ENCODE measurements around the gene QRFP. TPM values are rescaled to one million over a fixed set of nuclear protein-coding genes. Genes with fewer than 3 reads are reported as not detected.
"Not testable (repeated sequence)": the region's sequence is repeated elsewhere in the genome, so short reads cannot be mapped to it uniquely, and the experiment has no call there.

The QRFP gene
- total RNA-seq, 2 donors from 2014 or later: not detected

- H3K4me1 Mint-ChIP-seq (ENCODE audit: low read depth): no peaks in the 10 kb centered on the region
- no peaks in the 10 kb centered on the region for H3K27me3 Mint-ChIP-seq (ENCODE audit: low read depth)
- no peak overlapping the region for H3K4me3 Mint-ChIP-seq
- peaks cover 0 to 1% of the 10 kb centered on the region in 2 donors for H3K36me3 Mint-ChIP-seq (ENCODE audit: insufficient read depth in 2 of 2)
- DNase-seq: no peak
- H3K27ac Mint-ChIP-seq: no peak overlapping the region
- no peaks in the 10 kb centered on the region for H3K9me3 Mint-ChIP-seq
- ATAC-seq (replicated peaks in 1 of 2): no peak
Measured at GRCh38 chr9:130854835-130855234, 41.8 kb downstream of the QRFP start.

- Mint-ChIP-seq H3K36me3 (ENCODE audit: insufficient read depth in 2 of 2) (peaks cover 0 to 1% of the 10 kb centered on the region in 2 donors), H3K4me3 (no peak overlapping the region), H3K27ac (no peak overlapping the region), H3K9me3 (no peaks in the 10 kb centered on the region), H3K4me1 (ENCODE audit: low read depth) (no peaks in the 10 kb centered on the region), H3K27me3 (ENCODE audit: low read depth) (no peaks in the 10 kb centered on the region)
- ATAC-seq (replicated peaks in 1 of 2) (no peak), DNase-seq (no peak)
Measured at GRCh38 chr9:130854092-130854491, 42.5 kb downstream of the QRFP start.

GRCh38 chr9:130852801-130853200 lies 43.8 kb downstream of the QRFP start:
- H3K9me3 Mint-ChIP-seq: no peaks in the 10 kb centered on the region
- ATAC-seq (replicated peaks in 1 of 2): no peak
- H3K4me3 Mint-ChIP-seq: no peak overlapping the region
- no peak overlapping the region for H3K27ac Mint-ChIP-seq
- no peak for DNase-seq
- H3K4me1 Mint-ChIP-seq (ENCODE audit: low read depth): no peaks in the 10 kb centered on the region
- peaks cover 0 to 1% of the 10 kb centered on the region in 2 donors for H3K36me3 Mint-ChIP-seq (ENCODE audit: insufficient read depth in 2 of 2)
- H3K27me3 Mint-ChIP-seq (ENCODE audit: low read depth): no peaks in the 10 kb centered on the region

GRCh38 chr9:130849356-130849755 lies 47.3 kb downstream of the QRFP start:
- no peaks in the 10 kb centered on the region for H3K9me3 Mint-ChIP-seq
- DNase-seq: no peak
- H3K4me3 Mint-ChIP-seq: no peak overlapping the region
- H3K27me3 Mint-ChIP-seq (ENCODE audit: low read depth): no peaks in the 10 kb centered on the region
- ATAC-seq (replicated peaks in 1 of 2): no peak
- H3K36me3 Mint-ChIP-seq (ENCODE audit: insufficient read depth in 2 of 2): peaks cover 0 to 1% of the 10 kb centered on the region in 2 donors
- H3K4me1 Mint-ChIP-seq (ENCODE audit: low read depth): peaks cover 6% of the 10 kb centered on the region
- H3K27ac Mint-ChIP-seq: no peak overlapping the region

- not testable (repeated sequence) for H3K27ac Mint-ChIP-seq; DNase-seq; H3K27me3 Mint-ChIP-seq (ENCODE audit: low read depth); H3K9me3 Mint-ChIP-seq; ATAC-seq (replicated peaks in 1 of 2); H3K4me3 Mint-ChIP-seq; H3K36me3 Mint-ChIP-seq (ENCODE audit: insufficient read depth in 2 of 2)
- H3K4me1 Mint-ChIP-seq (ENCODE audit: low read depth): peaks cover 14% of the 10 kb centered on the region
Measured at GRCh38 chr9:130848514-130848913, 48.1 kb downstream of the QRFP start.

- no peaks in the 10 kb centered on the region for H3K9me3 Mint-ChIP-seq
- peaks cover 0 to 1% of the 10 kb centered on the region in 2 donors for H3K36me3 Mint-ChIP-seq (ENCODE audit: insufficient read depth in 2 of 2)
- H3K4me3 Mint-ChIP-seq: no peak overlapping the region
- H3K27me3 Mint-ChIP-seq (ENCODE audit: low read depth): no peaks in the 10 kb centered on the region
- no peak for ATAC-seq (replicated peaks in 1 of 2)
- peaks cover 18% of the 10 kb centered on the region for H3K4me1 Mint-ChIP-seq (ENCODE audit: low read depth)
- H3K27ac Mint-ChIP-seq: no peak overlapping the region
- DNase-seq: no peak
Measured at GRCh38 chr9:130847306-130848217, 49.0 kb downstream of the QRFP start.

GRCh38 chr9:130846487-130847305 lies 49.9 kb downstream of the QRFP start:
- DNase-seq (no peak), ATAC-seq (replicated peaks in 1 of 2) (no peak)
- H3K9me3 Mint-ChIP-seq: no peaks in the 10 kb centered on the region
- no peaks in the 10 kb centered on the region for H3K27me3 Mint-ChIP-seq (ENCODE audit: low read depth)
- H3K36me3 Mint-ChIP-seq (ENCODE audit: insufficient read depth in 2 of 2): peaks cover 0 to 1% of the 10 kb centered on the region in 2 donors
- H3K4me3 Mint-ChIP-seq: no peak overlapping the region
- no peak overlapping the region for H3K27ac Mint-ChIP-seq
- peaks cover 18% of the 10 kb centered on the region for H3K4me1 Mint-ChIP-seq (ENCODE audit: low read depth)

- no peak for ATAC-seq (replicated peaks in 1 of 2)
- Mint-ChIP-seq H3K27ac (no peak overlapping the region), H3K4me1 (ENCODE audit: low read depth) (peaks cover 18% of the 10 kb centered on the region), H3K27me3 (ENCODE audit: low read depth) (no peaks in the 10 kb centered on the region), H3K36me3 (ENCODE audit: insufficient read depth in 2 of 2) (peaks cover 0 to 1% of the 10 kb centered on the region in 2 donors), H3K4me3 (no peak overlapping the region), H3K9me3 (no peaks in the 10 kb centered on the region)
- DNase-seq: no peak
Measured at GRCh38 chr9:130845901-130846481, 50.6 kb downstream of the QRFP start.

GRCh38 chr9:130845254-130845653 lies 51.4 kb downstream of the QRFP start:
- Mint-ChIP-seq H3K9me3 (no peaks in the 10 kb centered on the region), H3K27ac (no peak overlapping the region), H3K4me1 (ENCODE audit: low read depth) (peaks cover 18% of the 10 kb centered on the region), H3K36me3 (ENCODE audit: insufficient read depth in 2 of 2) (peaks cover 0 to 1% of the 10 kb centered on the region in 2 donors), H3K4me3 (no peak overlapping the region), H3K27me3 (ENCODE audit: low read depth) (no peaks in the 10 kb centered on the region)
- DNase-seq (no peak), ATAC-seq (replicated peaks in 1 of 2) (no peak)

- no peak overlapping the region for H3K4me3 Mint-ChIP-seq
- H3K4me1 Mint-ChIP-seq (ENCODE audit: low read depth): peaks cover 22% of the 10 kb centered on the region
Measured at GRCh38 chr9:130844044-130844451, 52.6 kb downstream of the QRFP start.

GRCh38 chr9:130843049-130843908 lies 53.3 kb downstream of the QRFP start:
- H3K9me3 Mint-ChIP-seq: no peaks in the 10 kb centered on the region

More at GRCh38 chr9:130844044-130844451, 52.6 kb downstream of the QRFP start:
- no peak for DNase-seq
- no peaks in the 10 kb centered on the region for H3K9me3 Mint-ChIP-seq
- no peak overlapping the region for H3K27ac Mint-ChIP-seq
- no peak for ATAC-seq (replicated peaks in 1 of 2)
- H3K36me3 Mint-ChIP-seq (ENCODE audit: insufficient read depth in 2 of 2): peaks cover 0 to 1% of the 10 kb centered on the region in 2 donors
- no peaks in the 10 kb centered on the region for H3K27me3 Mint-ChIP-seq (ENCODE audit: low read depth)

More at GRCh38 chr9:130843049-130843908, 53.3 kb downstream of the QRFP start:
- Mint-ChIP-seq H3K4me3 (no peak overlapping the region), H3K27me3 (ENCODE audit: low read depth) (no peaks in the 10 kb centered on the region), H3K36me3 (ENCODE audit: insufficient read depth in 2 of 2) (peaks cover 0 to 1% of the 10 kb centered on the region in 2 donors), H3K27ac (no peak overlapping the region), H3K4me1 (ENCODE audit: low read depth) (peaks cover 23% of the 10 kb centered on the region)
- no peak for DNase-seq
- ATAC-seq (replicated peaks in 1 of 2): no peak

Data from activated T-cell treated with anti-CD3 and anti-CD28 coated beads, Interleukin-2, amount 50 U/mL, for 72 hours (primary cell).